Neural cell (in vitro differentiated cells): ENCODE measurements around the gene AQP4. TPM values are rescaled to one million over a fixed set of nuclear protein-coding genes. Genes with fewer than 3 reads are reported as not detected.

Experiments
- H2AFZ ChIP-seq: fragments of 200-600, 300-800 bp; sonication (generic), shearing (Covaris generic); 2 replicates; pipeline ENCODE4 v1.6.0; 2014; ENCODE audit warnings: low read depth, mild to moderate bottlenecking, antibody characterized with exemption, low read length, moderate library complexity
- H3F3A ChIP-seq: fragments of 200-600 bp; shearing (Covaris generic); 2 replicates; pipeline ENCODE4 v1.6.1; 2016; ENCODE audit warnings: mild to moderate bottlenecking, moderate library complexity, mixed read lengths, antibody characterized with exemption, low read length; ENCODE audit not compliant: insufficient read depth, poor library complexity, severe bottlenecking
- H3K27ac ChIP-seq: fragments of 200-600, 300-800 bp; sonication (generic), shearing (Covaris generic); 2 replicates; pipeline ENCODE4 v1.5.1; 2014; ENCODE audit warnings: mild to moderate bottlenecking, low read length, moderate library complexity
- H3K27me3 ChIP-seq: fragments of 300-800, 200-600 bp; sonication (generic), shearing (Covaris generic); 2 replicates; pipeline ENCODE4 v1.6.0; 2014; ENCODE audit warnings: mild to moderate bottlenecking, low read depth, low read length, moderate library complexity; ENCODE audit not compliant: insufficient read depth
- H3K36me3 ChIP-seq: fragments of 300-800, 200-600 bp; sonication (generic), shearing (Covaris generic); 2 replicates; pipeline ENCODE4 v1.5.1; 2014; ENCODE audit warnings: mild to moderate bottlenecking, antibody characterized with exemption, low read length, moderate library complexity; ENCODE audit not compliant: insufficient read depth
- H3K4me2 ChIP-seq: fragments of 300-800, 200-600 bp; sonication (generic), shearing (Covaris generic); 2 replicates; pipeline ENCODE4 v1.6.0; 2014; ENCODE audit warnings: mild to moderate bottlenecking, low read length
- H3K4me3 ChIP-seq: fragments of 300-800, 200-600 bp; sonication (generic), shearing (Covaris generic); 2 replicates; pipeline ENCODE4 v1.5.1; 2014; ENCODE audit warnings: mild to moderate bottlenecking, low read length, moderate library complexity
- H3K79me2 ChIP-seq: fragments of 200-600 bp; shearing (Covaris generic); replicated peaks from 2 replicates; pipeline ENCODE4 v1.6.0; 2014; ENCODE audit warnings: mild to moderate bottlenecking, low read length, moderate library complexity; ENCODE audit not compliant: insufficient read depth
- H3K9ac ChIP-seq: fragments of 300-800, 200-600 bp; sonication (generic), shearing (Covaris generic); 2 replicates; pipeline ENCODE4 v1.6.1; 2016; ENCODE audit warnings: mild to moderate bottlenecking, low read length, mixed read lengths
- H3K9me2 ChIP-seq: fragments of 200-600 bp; shearing (Covaris generic); 2 replicates; pipeline ENCODE4 v1.6.1; 2016; ENCODE audit warnings: mild to moderate bottlenecking, low read length, mixed read lengths; ENCODE audit not compliant: insufficient read depth
- H3K9me3 ChIP-seq: fragments of 200-600, 300-800 bp; sonication (generic), shearing (Covaris generic); 2 replicates; pipeline ENCODE4 v1.6.1; 2016; ENCODE audit warnings: mild to moderate bottlenecking, mixed run types, low read length, moderate library complexity, mixed read lengths
- H4K20me1 ChIP-seq: fragments of 200-600 bp; shearing (Covaris generic); 2 replicates; pipeline ENCODE4 v1.6.1; 2016; ENCODE audit warnings: mild to moderate bottlenecking, mixed run types; ENCODE audit not compliant: insufficient read depth
- CTCF ChIP-seq: fragments of 450-650 bp; IDR thresholded peaks from 2 replicates; pipeline ENCODE4 v1.5.1; 2014; ENCODE audit warnings: antibody characterized with exemption, mild to moderate bottlenecking, moderate library complexity; ENCODE audit not compliant: poor library complexity, severe bottlenecking
- EP300 ChIP-seq: fragments of 450-650 bp; conservative IDR thresholded peaks from 2 replicates; pipeline ENCODE4 v1.6.1; 2014; ENCODE audit warnings: antibody characterized with exemption, mild to moderate bottlenecking, moderate library complexity; ENCODE audit not compliant: poor library complexity, severe bottlenecking
- EZH2 ChIP-seq: fragments of 200-600, 300-800 bp; shearing (Covaris generic), sonication (generic); IDR thresholded peaks from 2 replicates; pipeline ENCODE4 v1.6.1; 2014; ENCODE audit warnings: antibody characterized with exemption, low read length, borderline replicate concordance, mild to moderate bottlenecking; ENCODE audit not compliant: insufficient read depth, poor library complexity, severe bottlenecking
- MXI1 ChIP-seq: fragments of 450-650 bp; conservative IDR thresholded peaks from 2 replicates; pipeline ENCODE4 v1.6.1; 2014; ENCODE audit warnings: antibody characterized with exemption, mild to moderate bottlenecking; ENCODE audit not compliant: poor library complexity, severe bottlenecking
- POLR2AphosphoS5 ChIP-seq: IDR thresholded peaks from 2 replicates; pipeline ENCODE4 v1.6.1; 2012
- RAD21 ChIP-seq: fragments of 450-650 bp; conservative IDR thresholded peaks from 2 replicates; pipeline ENCODE4 v1.6.1; 2014; ENCODE audit warnings: antibody characterized with exemption, mild to moderate bottlenecking, moderate library complexity
- SMC3 ChIP-seq: fragments of 450-650 bp; conservative IDR thresholded peaks from 2 replicates; pipeline ENCODE4 v1.6.1; 2014; ENCODE audit warnings: antibody characterized with exemption, mild to moderate bottlenecking, moderate library complexity; ENCODE audit not compliant: poor library complexity
- TAF1 ChIP-seq: IDR thresholded peaks from 2 replicates; pipeline ENCODE4 v1.6.1; 2012; ENCODE audit warnings: low read depth
- polyA plus RNA-seq: library from polyadenylated mRNA; depleted of rRNA; stranded (reverse); fragments of >200 nt; gene quantifications from 2 replicates; pipeline ENCODE4 v1.2.3, GENCODE V29; 2014
- TF ChIP-seq, protein P1 (sequence below): IDR thresholded peaks from 2 replicates; pipeline ENCODE4 v1.6.1; 2012; ENCODE audit warnings: borderline replicate concordance

The AQP4 gene
- polyA plus RNA-seq, 1 donor from 2014 or later, result 0.24 TPM

GRCh38 chr18:26819046-26819445 lies 46.5 kb downstream of the AQP4 start:
- Histone ChIP-seq H3K36me3 (no peaks in the 10 kb centered on the region), H3F3A (no peaks in the 10 kb centered on the region), H3K4me2 (no peak overlapping the region), H3K79me2 (no peaks in the 10 kb centered on the region), H3K9ac (no peak overlapping the region), H3K27ac (no peak overlapping the region), H3K9me3 (peaks cover 5% of the 10 kb centered on the region), H4K20me1 (no peaks in the 10 kb centered on the region), H3K27me3 (no peaks in the 10 kb centered on the region), H2AFZ (no peak overlapping the region), H3K9me2 (no peaks in the 10 kb centered on the region), H3K4me3 (no peak overlapping the region)
- TF ChIP-seq RAD21, result no peak
- TF ChIP-seq EP300, result no peak
- no peak for TF ChIP-seq CTCF
- TF ChIP-seq TAF1, result no peak
- no peak for TF ChIP-seq POLR2AphosphoS5
- no peak for TF ChIP-seq EZH2
- TF ChIP-seq SMC3, result no peak
- TF ChIP-seq MXI1, result no peak
- TF ChIP-seq, protein P1, sequence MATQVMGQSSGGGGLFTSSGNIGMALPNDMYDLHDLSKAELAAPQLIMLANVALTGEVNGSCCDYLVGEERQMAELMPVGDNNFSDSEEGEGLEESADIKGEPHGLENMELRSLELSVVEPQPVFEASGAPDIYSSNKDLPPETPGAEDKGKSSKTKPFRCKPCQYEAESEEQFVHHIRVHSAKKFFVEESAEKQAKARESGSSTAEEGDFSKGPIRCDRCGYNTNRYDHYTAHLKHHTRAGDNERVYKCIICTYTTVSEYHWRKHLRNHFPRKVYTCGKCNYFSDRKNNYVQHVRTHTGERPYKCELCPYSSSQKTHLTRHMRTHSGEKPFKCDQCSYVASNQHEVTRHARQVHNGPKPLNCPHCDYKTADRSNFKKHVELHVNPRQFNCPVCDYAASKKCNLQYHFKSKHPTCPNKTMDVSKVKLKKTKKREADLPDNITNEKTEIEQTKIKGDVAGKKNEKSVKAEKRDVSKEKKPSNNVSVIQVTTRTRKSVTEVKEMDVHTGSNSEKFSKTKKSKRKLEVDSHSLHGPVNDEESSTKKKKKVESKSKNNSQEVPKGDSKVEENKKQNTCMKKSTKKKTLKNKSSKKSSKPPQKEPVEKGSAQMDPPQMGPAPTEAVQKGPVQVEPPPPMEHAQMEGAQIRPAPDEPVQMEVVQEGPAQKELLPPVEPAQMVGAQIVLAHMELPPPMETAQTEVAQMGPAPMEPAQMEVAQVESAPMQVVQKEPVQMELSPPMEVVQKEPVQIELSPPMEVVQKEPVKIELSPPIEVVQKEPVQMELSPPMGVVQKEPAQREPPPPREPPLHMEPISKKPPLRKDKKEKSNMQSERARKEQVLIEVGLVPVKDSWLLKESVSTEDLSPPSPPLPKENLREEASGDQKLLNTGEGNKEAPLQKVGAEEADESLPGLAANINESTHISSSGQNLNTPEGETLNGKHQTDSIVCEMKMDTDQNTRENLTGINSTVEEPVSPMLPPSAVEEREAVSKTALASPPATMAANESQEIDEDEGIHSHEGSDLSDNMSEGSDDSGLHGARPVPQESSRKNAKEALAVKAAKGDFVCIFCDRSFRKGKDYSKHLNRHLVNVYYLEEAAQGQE, result no peak

GRCh38 chr18:26818461-26818860 lies 47.0 kb downstream of the AQP4 start:
- Histone ChIP-seq H4K20me1 (no peaks in the 10 kb centered on the region), H3K9ac (no peak overlapping the region), H3K4me3 (no peak overlapping the region), H3K4me2 (no peak overlapping the region), H3K79me2 (no peaks in the 10 kb centered on the region), H3K36me3 (no peaks in the 10 kb centered on the region), H3K27me3 (no peaks in the 10 kb centered on the region), H3K9me3 (peaks cover 5% of the 10 kb centered on the region), H2AFZ (no peak overlapping the region), H3K27ac (no peak overlapping the region), H3F3A (no peaks in the 10 kb centered on the region), H3K9me2 (no peaks in the 10 kb centered on the region)
- no peak for TF ChIP-seq CTCF
- TF ChIP-seq MXI1, result no peak
- TF ChIP-seq, protein P1, result no peak
- no peak for TF ChIP-seq POLR2AphosphoS5
- no peak for TF ChIP-seq TAF1
- TF ChIP-seq RAD21, result no peak
- no peak for TF ChIP-seq EZH2
